Liver (tissue), 9 donors: ENCODE data around the gene SERPINH1. TPM values are rescaled to one million over a fixed set of nuclear protein-coding genes. Genes with fewer than 3 reads are reported as not detected.

Source experiments
- DNase-seq: peaks from one replicate; pipeline ENCODE4 v3.0.0-alpha.2; 2017; ENCODE audit warnings: low spot score
- H3K27ac ChIP-seq, 2 donors: one replicate each; pipeline ENCODE4 v1.7.0; 2013; ENCODE audit warnings: inconsistent platforms in 2 of 2, low read length in 2 of 2, control low read depth in 1 of 2, low read depth in 1 of 2, mild to moderate bottlenecking in 1 of 2
- H3K27me3 ChIP-seq, 4 donors: one replicate each; pipeline versions ENCODE4 v1.6.1 to v1.7.0; 2013; ENCODE audit warnings: low read length in 3 of 4, inconsistent platforms in 1 of 4, mild to moderate bottlenecking in 1 of 4, moderate library complexity in 1 of 4; ENCODE audit not compliant: control insufficient read depth in 4 of 4, insufficient read depth in 4 of 4
- H3K36me3 ChIP-seq, 4 donors: one replicate each; pipeline versions ENCODE4 v1.6.1 to v1.7.0; 2013; ENCODE audit warnings: low read length in 3 of 4, mild to moderate bottlenecking in 3 of 4, low read depth in 1 of 4, moderate library complexity in 1 of 4; ENCODE audit not compliant: control insufficient read depth in 4 of 4, insufficient read depth in 3 of 4
- H3K4me1 ChIP-seq, 4 donors: one replicate each; pipeline versions ENCODE4 v1.6.1 to v1.7.0; 2013; ENCODE audit warnings: low read length in 3 of 4, mild to moderate bottlenecking in 3 of 4, moderate library complexity in 1 of 4; ENCODE audit not compliant: control insufficient read depth in 4 of 4, insufficient read depth in 4 of 4
- H3K4me3 ChIP-seq, 3 donors: one replicate each; pipeline versions ENCODE4 v1.6.1 to v1.7.0; 2013; ENCODE audit warnings: low read length in 3 of 3, control low read depth in 1 of 3, low read depth in 1 of 3, mild to moderate bottlenecking in 1 of 3
- H3K9ac ChIP-seq, 2 donors: one replicate each; pipeline ENCODE4 v1.7.0; 2013; ENCODE audit warnings: low read length in 2 of 2, mild to moderate bottlenecking in 2 of 2, moderate library complexity in 2 of 2, control low read depth in 1 of 2, low read depth in 1 of 2
- H3K9me3 ChIP-seq, 4 donors: one replicate each; pipeline versions ENCODE4 v1.6.1 to v1.7.0; 2013; ENCODE audit warnings: low read length in 3 of 4; ENCODE audit not compliant: control insufficient read depth in 4 of 4
- CTCF ChIP-seq: fragments of 150-350 bp; IDR thresholded peaks from 2 replicates; pipeline ENCODE4 v1.5.1; 2017; ENCODE audit warnings: improper control_type of control experiment, low read depth, low read length; ENCODE audit not compliant: missing input control
- EGR1 ChIP-seq, 2 donors: IDR thresholded peaks; 2 replicates each; pipeline ENCODE4 v1.6.1; 2016 to 2018; ENCODE audit warnings: antibody characterized with exemption in 2 of 2, low read depth in 2 of 2
- FOXA1 ChIP-seq: IDR thresholded peaks from 2 replicates; pipeline ENCODE4 v1.6.1; 2016; ENCODE audit warnings: antibody characterized with exemption
- FOXA2 ChIP-seq: IDR thresholded peaks from 2 replicates; pipeline ENCODE4 v1.6.1; 2016; ENCODE audit warnings: antibody characterized with exemption
- GABPA ChIP-seq, 2 donors: IDR thresholded peaks in 1 of 2; conservative IDR thresholded peaks in 1 of 2; 2 replicates each; pipeline ENCODE4 v1.6.1; 2016; ENCODE audit warnings: antibody characterized with exemption in 2 of 2, mild to moderate bottlenecking in 1 of 2, moderate library complexity in 1 of 2
- HNF4A ChIP-seq, 2 donors: conservative IDR thresholded peaks; 2 replicates each; pipeline ENCODE4 v1.6.1; 2016; ENCODE audit warnings: antibody characterized with exemption in 2 of 2, mild to moderate bottlenecking in 2 of 2
- HNF4G ChIP-seq: IDR thresholded peaks from 2 replicates; pipeline ENCODE4 v1.6.1; 2016; ENCODE audit warnings: antibody characterized with exemption
- JUND ChIP-seq, 2 donors: IDR thresholded peaks; 2 replicates each; pipeline ENCODE4 v1.6.1; 2016; ENCODE audit warnings: antibody characterized with exemption in 2 of 2
- NR2F2 ChIP-seq: IDR thresholded peaks from 2 replicates; pipeline ENCODE4 v1.6.1; 2016; ENCODE audit warnings: antibody characterized with exemption
- RAD21 ChIP-seq, 2 donors: IDR thresholded peaks; 2 replicates each; pipeline ENCODE4 v1.6.1; 2016; ENCODE audit warnings: antibody characterized with exemption in 2 of 2, mild to moderate bottlenecking in 2 of 2
- RXRA ChIP-seq, 2 donors: IDR thresholded peaks; 2 replicates each; pipeline ENCODE4 v1.6.1; 2017 to 2018; ENCODE audit warnings: antibody characterized with exemption in 2 of 2, mild to moderate bottlenecking in 1 of 2
- SP1 ChIP-seq: IDR thresholded peaks from 2 replicates; pipeline ENCODE4 v1.6.1; 2018; ENCODE audit warnings: antibody characterized with exemption, mild to moderate bottlenecking
- TAF1 ChIP-seq: conservative IDR thresholded peaks from 2 replicates; pipeline ENCODE4 v1.6.1; 2016; ENCODE audit warnings: antibody characterized with exemption, mild to moderate bottlenecking
- YY1 ChIP-seq: IDR thresholded peaks from 2 replicates; pipeline ENCODE4 v1.6.1; 2016; ENCODE audit warnings: antibody characterized with exemption, mild to moderate bottlenecking
- ZBTB33 ChIP-seq: IDR thresholded peaks from 2 replicates; pipeline ENCODE4 v1.6.1; 2016; ENCODE audit warnings: antibody characterized with exemption
- WGBS: extraction: QIAGEN DNeasy Blood & Tissue Kit; methylation state at CpG from one replicate; pipeline ENCODE4 v1.1.7; 2013; 5-methylcytosine and 5-hydroxymethylcytosine counted together
- polyA plus RNA-seq, 2 donors: library from polyadenylated mRNA; stranded (reverse) in 1 of 2; unstranded in 1 of 2; fragments of 200-250 nt in 1 of 2; fragments of >200 nt in 1 of 2; fragmentation: Nextera tagmentation in 1 of 2; extraction: Ambion mirVana in 1 of 2; gene quantifications; one replicate each; pipeline versions ENCODE4 v1.2.1 to v1.2.3, GENCODE V29; 2013 to 2015
- total RNA-seq, 2 donors: library from RNA; depleted of rRNA; stranded (reverse); fragments of >200 nt; gene quantifications; one replicate each; pipeline ENCODE4 v1.2.3, GENCODE V29; 2014
- TF ChIP-seq, protein P1 (sequence below): IDR thresholded peaks from 2 replicates; pipeline ENCODE4 v1.6.1; 2016; ENCODE audit warnings: antibody characterized with exemption
- TF ChIP-seq, protein P2 (sequence below): IDR thresholded peaks from 2 replicates; pipeline ENCODE4 v1.6.1; 2016; ENCODE audit warnings: antibody characterized with exemption, mild to moderate bottlenecking
- TF ChIP-seq, protein P3 (sequence below): IDR thresholded peaks from 2 replicates; pipeline ENCODE4 v1.6.1; 2016; ENCODE audit warnings: antibody characterized with exemption
- donor health status: healthy.
- donor health status: healthy.
- donor health status: healthy.
- donor health status: healthy.
- donor health status: healthy.

SERPINH1 gene
- total and polyA plus RNA-seq, 4 donors = 5.0 to 118 (median 68.7) TPM

DNA sequence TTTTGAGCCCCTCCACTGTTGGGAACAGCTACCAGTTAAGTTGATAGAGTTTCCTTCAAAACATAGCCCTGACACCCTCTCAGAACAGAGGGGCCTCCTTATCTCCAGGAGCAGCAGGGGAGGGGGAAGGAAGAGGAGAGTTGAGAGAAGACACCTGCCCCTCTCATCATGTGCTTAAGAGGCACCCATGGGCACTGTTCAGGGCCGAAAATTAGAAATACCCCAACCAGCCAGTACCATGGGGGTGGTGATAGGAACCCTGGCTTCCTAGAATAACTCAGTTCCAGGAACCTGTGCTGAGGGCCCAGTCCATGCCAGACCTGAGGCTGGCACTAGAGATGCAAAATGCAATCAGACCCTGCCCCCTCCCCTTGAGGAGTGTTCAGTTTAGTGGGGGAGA, 27.0 kb upstream of the SERPINH1 start:
- Histone ChIP-seq H3K36me3 (no peaks in the 10 kb centered on the region), H3K27ac (no peak overlapping the region), H3K27me3 (no peaks in the 10 kb centered on the region), H3K4me1 (no peaks in the 10 kb centered on the region), H3K9me3 (no peaks in the 10 kb centered on the region), H3K9ac (no peak overlapping the region), H3K4me3 (no peak overlapping the region)
- no peak for TF ChIP-seq TAF1
- TF ChIP-seq FOXA2 = no peak
- TF ChIP-seq JUND (IDR thresholded peaks at IDR 0.05) = no peak
- no peak for TF ChIP-seq FOXA1
- TF ChIP-seq GABPA (IDR thresholded peaks at IDR 0.05 in 1 of 2, conservative IDR thresholded peaks at IDR 0.05 in 1 of 2) = no peak
- no peak for TF ChIP-seq ZBTB33
- TF ChIP-seq NR2F2 = no peak
- no peak for TF ChIP-seq YY1
- TF ChIP-seq RXRA (IDR thresholded peaks at IDR 0.05) = no peak
- TF ChIP-seq, protein P1, sequence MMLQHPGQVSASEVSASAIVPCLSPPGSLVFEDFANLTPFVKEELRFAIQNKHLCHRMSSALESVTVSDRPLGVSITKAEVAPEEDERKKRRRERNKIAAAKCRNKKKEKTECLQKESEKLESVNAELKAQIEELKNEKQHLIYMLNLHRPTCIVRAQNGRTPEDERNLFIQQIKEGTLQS = no peak
- TF ChIP-seq, protein P2, sequence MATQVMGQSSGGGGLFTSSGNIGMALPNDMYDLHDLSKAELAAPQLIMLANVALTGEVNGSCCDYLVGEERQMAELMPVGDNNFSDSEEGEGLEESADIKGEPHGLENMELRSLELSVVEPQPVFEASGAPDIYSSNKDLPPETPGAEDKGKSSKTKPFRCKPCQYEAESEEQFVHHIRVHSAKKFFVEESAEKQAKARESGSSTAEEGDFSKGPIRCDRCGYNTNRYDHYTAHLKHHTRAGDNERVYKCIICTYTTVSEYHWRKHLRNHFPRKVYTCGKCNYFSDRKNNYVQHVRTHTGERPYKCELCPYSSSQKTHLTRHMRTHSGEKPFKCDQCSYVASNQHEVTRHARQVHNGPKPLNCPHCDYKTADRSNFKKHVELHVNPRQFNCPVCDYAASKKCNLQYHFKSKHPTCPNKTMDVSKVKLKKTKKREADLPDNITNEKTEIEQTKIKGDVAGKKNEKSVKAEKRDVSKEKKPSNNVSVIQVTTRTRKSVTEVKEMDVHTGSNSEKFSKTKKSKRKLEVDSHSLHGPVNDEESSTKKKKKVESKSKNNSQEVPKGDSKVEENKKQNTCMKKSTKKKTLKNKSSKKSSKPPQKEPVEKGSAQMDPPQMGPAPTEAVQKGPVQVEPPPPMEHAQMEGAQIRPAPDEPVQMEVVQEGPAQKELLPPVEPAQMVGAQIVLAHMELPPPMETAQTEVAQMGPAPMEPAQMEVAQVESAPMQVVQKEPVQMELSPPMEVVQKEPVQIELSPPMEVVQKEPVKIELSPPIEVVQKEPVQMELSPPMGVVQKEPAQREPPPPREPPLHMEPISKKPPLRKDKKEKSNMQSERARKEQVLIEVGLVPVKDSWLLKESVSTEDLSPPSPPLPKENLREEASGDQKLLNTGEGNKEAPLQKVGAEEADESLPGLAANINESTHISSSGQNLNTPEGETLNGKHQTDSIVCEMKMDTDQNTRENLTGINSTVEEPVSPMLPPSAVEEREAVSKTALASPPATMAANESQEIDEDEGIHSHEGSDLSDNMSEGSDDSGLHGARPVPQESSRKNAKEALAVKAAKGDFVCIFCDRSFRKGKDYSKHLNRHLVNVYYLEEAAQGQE = no peak
- no peak for TF ChIP-seq SP1
- TF ChIP-seq, protein P3, sequence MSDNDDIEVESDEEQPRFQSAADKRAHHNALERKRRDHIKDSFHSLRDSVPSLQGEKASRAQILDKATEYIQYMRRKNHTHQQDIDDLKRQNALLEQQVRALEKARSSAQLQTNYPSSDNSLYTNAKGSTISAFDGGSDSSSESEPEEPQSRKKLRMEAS = no peak
- TF ChIP-seq CTCF = no peak
- DNase-seq = peak; percentile 71
- 62% methylated on average over 1 of the region's 1 CpG for WGBS

DNA sequence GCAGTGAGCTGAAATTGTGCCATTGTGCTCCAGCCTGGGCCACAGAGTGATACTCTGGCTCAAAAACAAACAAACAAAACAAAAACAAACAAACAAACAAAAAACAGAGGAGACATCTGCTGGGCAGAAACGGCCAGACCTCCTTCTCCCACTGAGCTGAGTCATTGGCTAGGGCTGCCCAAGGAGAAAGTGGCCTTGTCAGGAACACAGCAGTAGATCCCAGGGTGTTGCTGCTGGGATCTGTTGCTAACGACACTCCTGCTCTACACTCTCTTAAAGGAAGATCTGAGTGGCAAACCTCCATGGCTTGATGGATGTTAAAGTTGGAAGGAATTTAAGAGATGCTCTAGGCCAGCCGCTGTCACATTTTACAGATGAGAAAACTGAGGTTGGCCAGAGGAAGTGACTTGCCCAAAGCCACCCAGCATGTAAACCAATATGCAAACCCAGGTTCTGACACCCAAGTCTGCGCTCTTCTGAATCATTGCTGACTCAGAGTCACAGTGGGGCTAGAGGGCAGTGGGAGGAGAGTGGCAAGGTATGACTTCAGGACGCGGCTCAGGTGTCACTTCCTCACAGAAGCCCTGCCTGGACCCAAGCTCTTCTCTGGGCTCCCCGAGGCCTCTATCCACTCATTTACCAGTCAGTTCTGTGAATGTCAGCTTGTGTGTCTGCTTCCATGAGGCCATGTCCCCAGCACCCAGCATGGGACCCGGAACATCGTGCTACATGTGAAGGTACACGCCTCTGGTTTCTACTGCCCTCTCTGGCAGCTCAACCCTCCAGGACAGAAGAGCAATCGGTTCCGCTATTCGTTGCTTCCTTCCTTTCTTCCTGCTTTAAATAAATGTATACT, 25.0 kb upstream of the SERPINH1 start:
- Histone ChIP-seq H3K27me3 (no peaks in the 10 kb centered on the region), H3K36me3 (no peaks in the 10 kb centered on the region)
- TF ChIP-seq FOXA1 (no peak), FOXA2 (no peak), HNF4G (no peak), RAD21 (IDR thresholded peaks at IDR 0.05) (no peak), HNF4A (conservative IDR thresholded peaks at IDR 0.05) (no peak), SP1 (no peak), EGR1 (IDR thresholded peaks at IDR 0.05; ENCODE audit: low read depth in 2 of 2) (no peak), RXRA (IDR thresholded peaks at IDR 0.05) (no peak), TAF1 (no peak), GABPA (IDR thresholded peaks at IDR 0.05 in 1 of 2, conservative IDR thresholded peaks at IDR 0.05 in 1 of 2) (no peak), NR2F2 (no peak)
- TF ChIP-seq, protein P1 = no peak
- TF ChIP-seq, protein P2 = no peak

More for the DNA sequence above, 25.0 kb upstream of the SERPINH1 start:
- Histone ChIP-seq H3K27ac (no peak overlapping the region), H3K4me1 (no peaks in the 10 kb centered on the region), H3K4me3 (no peak overlapping the region), H3K9ac (no peak overlapping the region), H3K9me3 (no peaks in the 10 kb centered on the region)
- DNase-seq = no peak
- 79% methylated on average over 13 of the region's 13 CpGs for WGBS
